Uterus (tissue), 4 donors: Measurements from ENCODE around the gene ZSCAN25. TPM values are rescaled to one million over a fixed set of nuclear protein-coding genes. Genes with fewer than 3 reads are reported as not detected.
"Not testable (repeated sequence)": the region's sequence is repeated elsewhere in the genome, so short reads cannot be mapped to it uniquely, and the experiment has no call there.

Source experiments
- DNase-seq, 2 donors: peaks; one replicate each; pipeline ENCODE4 v3.0.0-alpha.2; 2019 to 2020
- H3K27ac ChIP-seq, 2 donors: fragments of 200-600 bp; sonication (generic); 1 replicate in 1 of 2; 2 replicates in 1 of 2; pipeline ENCODE4 v1.5.1; 2016 to 2018
- H3K27me3 ChIP-seq, 2 donors: fragments of 200-600 bp; sonication (generic); one replicate each; pipeline ENCODE4 v1.5.1; 2018 to 2019; ENCODE audit warnings: control low read depth in 1 of 2
- H3K36me3 ChIP-seq, 2 donors: fragments of 200-600 bp; sonication (generic); one replicate each; pipeline ENCODE4 v1.5.1; 2019; ENCODE audit warnings: control low read depth in 1 of 2
- H3K4me1 ChIP-seq, 2 donors: fragments of 200-600 bp; sonication (generic); one replicate each; pipeline ENCODE4 v1.5.1; 2018 to 2019; ENCODE audit warnings: control low read depth in 1 of 2
- H3K4me3 ChIP-seq, 2 donors: fragments of 200-600 bp; sonication (generic); 1 replicate in 1 of 2; 2 replicates in 1 of 2; pipeline ENCODE4 v1.5.1; 2018 to 2019; ENCODE audit warnings: mild to moderate bottlenecking in 1 of 2
- H3K9me3 ChIP-seq, 2 donors: fragments of 200-600 bp; sonication (generic); one replicate each; pipeline ENCODE4 v1.5.1; 2019; ENCODE audit warnings: control low read depth in 1 of 2
- CTCF ChIP-seq, 4 experiments: fragments of 200-600 bp in 2 of 4; fragments of 450-650 bp in 2 of 4; sonication (generic) in 2 of 4; IDR thresholded peaks; one replicate each; pipeline ENCODE4 v1.5.1; 2016 to 2019; ENCODE audit warnings: antibody characterized with exemption in 4 of 4, mild to moderate bottlenecking in 2 of 4, moderate library complexity in 1 of 4
- POLR2A ChIP-seq, 2 donors: fragments of 450-650 bp; IDR thresholded peaks; one replicate each; pipeline ENCODE4 v1.6.1; 2016; ENCODE audit warnings: antibody characterized with exemption in 2 of 2, mild to moderate bottlenecking in 1 of 2, moderate library complexity in 1 of 2
- intact Hi-C: fragments of 100-400 bp; cut with DNase I; formaldehyde crosslinking; loops from one replicate; pipeline ENCODE4 v1.15.1; 2023; ENCODE audit warnings: low total_unique reads
- total RNA-seq, 4 donors: library from RNA; depleted of rRNA in 3 of 4; stranded (reverse); fragments of >200 nt in 3 of 4; gene quantifications; one replicate each; pipeline versions ENCODE4 v1.1.0 to v1.2.4, GENCODE V29; 2014 to 2023
- donor health status: DM: yes; HTN: yes; CAD: no.

Gene ZSCAN25
- total RNA-seq, 4 donors from 2014 or later = 6.8 to 26.9 (median 22.8) TPM

DNA sequence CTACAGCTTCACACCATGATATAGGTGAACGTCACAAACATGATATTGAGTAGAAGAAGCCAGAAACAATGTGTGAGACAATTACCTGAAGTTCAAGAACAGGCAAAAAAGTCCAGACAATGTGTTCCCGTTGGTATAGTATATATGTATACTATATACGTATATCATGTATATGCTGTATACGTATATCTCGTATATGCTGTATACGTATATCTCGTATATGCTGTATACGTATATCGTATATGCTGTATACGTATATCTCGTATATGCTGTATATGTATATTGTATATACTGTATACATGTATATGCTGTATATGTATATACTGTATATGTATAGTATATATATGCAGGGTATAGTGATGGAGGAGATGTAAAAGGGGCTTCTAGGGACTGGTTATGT is 10.8 kb downstream of the ZSCAN25 start:
- no peak for TF ChIP-seq POLR2A (IDR thresholded peaks at IDR 0.05)
- no peak for TF ChIP-seq CTCF (IDR thresholded peaks at IDR 0.05)
- Histone ChIP-seq H3K4me1 (no peaks in the 10 kb centered on the region), H3K36me3 (no peaks in the 10 kb centered on the region), H3K4me3 (no peak overlapping the region), H3K9me3 (no peaks in the 10 kb centered on the region), H3K27ac (no peak overlapping the region), H3K27me3 (no peaks in the 10 kb centered on the region)
- intact Hi-C loops = no loop called here
- no peak for DNase-seq

GRCh38 chr7:99628471-99629465 is 12.0 kb downstream of the ZSCAN25 start:
- Histone ChIP-seq H3K4me1 (no peaks in the 10 kb centered on the region), H3K27me3 (no peaks in the 10 kb centered on the region), H3K9me3 (no peaks in the 10 kb centered on the region), H3K4me3 (no peak overlapping the region), H3K27ac (no peak overlapping the region), H3K36me3 (no peaks in the 10 kb centered on the region)
- intact Hi-C loops = no loop called here
- DNase-seq = no peak
- no peak for TF ChIP-seq POLR2A (IDR thresholded peaks at IDR 0.05)
- TF ChIP-seq CTCF (IDR thresholded peaks at IDR 0.05) = no peak

- intact Hi-C loops = no loop called here
- Histone ChIP-seq H3K27ac (no peak overlapping the region), H3K4me1 (no peaks in the 10 kb centered on the region), H3K27me3 (no peaks in the 10 kb centered on the region), H3K9me3 (no peaks in the 10 kb centered on the region), H3K36me3 (no peaks in the 10 kb centered on the region), H3K4me3 (no peak overlapping the region)
- no peak for TF ChIP-seq POLR2A (IDR thresholded peaks at IDR 0.05)
- TF ChIP-seq CTCF (IDR thresholded peaks at IDR 0.05) = no peak
- no peak for DNase-seq
These were observed 12.9 kb downstream of the ZSCAN25 start for GRCh38 chr7:99629643-99630042.

DNA sequence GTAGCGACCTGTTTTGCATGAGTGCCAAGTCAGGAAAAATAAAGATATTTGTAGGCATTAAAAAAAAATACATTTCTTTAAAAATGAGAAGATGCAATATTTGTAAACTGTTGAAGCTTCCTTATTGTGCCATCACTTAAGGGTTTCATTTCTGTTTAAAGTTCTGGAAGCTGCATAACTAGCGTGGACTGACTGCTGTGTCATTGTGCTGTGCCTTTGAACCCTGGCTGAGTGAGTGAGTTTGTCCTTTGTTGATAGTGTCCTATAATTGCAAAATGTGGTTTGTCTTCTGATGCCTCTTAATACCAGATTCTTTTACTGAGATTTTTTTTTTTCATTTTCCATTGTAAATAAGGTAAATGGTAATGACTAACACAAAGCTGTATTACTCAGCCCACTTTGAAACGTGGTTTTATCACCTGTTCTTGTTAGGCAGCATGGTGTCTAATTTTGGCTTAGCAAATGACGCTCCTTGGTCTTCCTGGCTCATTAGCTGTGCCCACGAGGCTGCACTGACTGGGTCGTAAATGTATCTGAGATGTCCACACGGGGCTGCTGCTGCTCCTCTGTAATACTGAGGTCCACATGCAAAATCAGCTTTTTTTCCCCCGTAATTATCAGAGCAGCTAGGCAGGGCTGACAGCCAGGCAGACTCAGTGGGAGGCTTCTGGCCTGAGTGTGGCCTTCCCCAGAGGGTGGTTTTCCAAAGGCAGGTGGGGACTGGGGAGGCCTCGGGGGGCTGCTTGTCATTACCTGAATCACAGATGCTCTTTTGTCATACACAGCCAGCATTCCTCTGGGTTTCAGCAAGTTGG is 14.8 kb downstream of the ZSCAN25 start:
- Histone ChIP-seq H3K4me3 (no peak overlapping the region), H3K36me3 (no peaks in the 10 kb centered on the region), H3K27ac (no peak overlapping the region), H3K4me1 (no peaks in the 10 kb centered on the region), H3K9me3 (no peaks in the 10 kb centered on the region), H3K27me3 (no peaks in the 10 kb centered on the region)
- TF ChIP-seq POLR2A (IDR thresholded peaks at IDR 0.05) (no peak), CTCF (IDR thresholded peaks at IDR 0.05) (peak in 1 of 4 experiments; percentile 28)
- intact Hi-C loops = no loop called here
- DNase-seq = no peak

DNA sequence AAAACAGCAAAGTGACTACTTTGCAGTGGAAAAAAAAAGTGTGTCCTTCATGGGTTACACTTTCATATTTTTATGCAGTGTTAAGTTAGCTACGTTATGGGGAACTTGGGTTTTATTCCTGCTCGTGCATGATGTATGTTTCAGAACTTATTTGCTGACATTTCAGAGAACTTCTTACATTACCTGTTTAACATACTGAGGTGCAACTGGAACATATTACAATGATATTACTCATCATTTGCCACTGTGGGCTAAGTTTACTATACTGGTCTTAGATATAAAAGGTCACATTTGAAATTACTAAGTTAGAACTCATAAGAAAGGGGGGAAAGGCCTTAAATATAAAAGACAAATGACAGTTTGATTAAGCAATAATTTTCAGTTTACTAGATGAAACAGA is 20.7 kb downstream of the ZSCAN25 start:
- intact Hi-C loops, H3K27me3 ChIP-seq, H3K36me3 ChIP-seq, H3K27ac ChIP-seq, DNase-seq, H3K9me3 ChIP-seq, H3K4me1 ChIP-seq, H3K4me3 ChIP-seq: not testable (repeated sequence)
